Stimulated activated effector memory CD8-positive, alpha-beta T cell treated with anti-CD3 and anti-CD28 coated beads, Interleukin-12 subunit alpha, Interleukin-12 subunit beta, amount 100 ng/mL, for 72 hours (primary cell): ENCODE results near the gene TNS1.

Experiments
- ATAC-seq: fragments of 150-1000 bp; cut with Tn5 transposase; 2 replicates; pipeline ENCODE4 v1.10.0; 2021
- DNase-seq, 2 donors: peaks; one replicate each; pipeline ENCODE4 v3.0.0; 2021 to 2022; ENCODE audit warnings: low spot score in 2 of 2
- H3K27ac Mint-ChIP-seq: one replicate; pipeline ENCODE4 v1.8.0; 2022; ENCODE audit warnings: mild to moderate bottlenecking, mixed read lengths
- H3K36me3 Mint-ChIP-seq: one replicate; pipeline ENCODE4 v1.8.0; 2022; ENCODE audit warnings: mild to moderate bottlenecking, mixed read lengths
- H3K4me1 Mint-ChIP-seq: one replicate; pipeline ENCODE4 v1.8.0; 2022; ENCODE audit warnings: mixed read lengths
- H3K4me3 Mint-ChIP-seq: one replicate; pipeline ENCODE4 v1.8.0; 2022; ENCODE audit warnings: mild to moderate bottlenecking, mixed read lengths
- H3K9me3 Mint-ChIP-seq: one replicate; pipeline ENCODE4 v1.8.0; 2022; ENCODE audit warnings: mixed read lengths

The TNS1 gene

DNA sequence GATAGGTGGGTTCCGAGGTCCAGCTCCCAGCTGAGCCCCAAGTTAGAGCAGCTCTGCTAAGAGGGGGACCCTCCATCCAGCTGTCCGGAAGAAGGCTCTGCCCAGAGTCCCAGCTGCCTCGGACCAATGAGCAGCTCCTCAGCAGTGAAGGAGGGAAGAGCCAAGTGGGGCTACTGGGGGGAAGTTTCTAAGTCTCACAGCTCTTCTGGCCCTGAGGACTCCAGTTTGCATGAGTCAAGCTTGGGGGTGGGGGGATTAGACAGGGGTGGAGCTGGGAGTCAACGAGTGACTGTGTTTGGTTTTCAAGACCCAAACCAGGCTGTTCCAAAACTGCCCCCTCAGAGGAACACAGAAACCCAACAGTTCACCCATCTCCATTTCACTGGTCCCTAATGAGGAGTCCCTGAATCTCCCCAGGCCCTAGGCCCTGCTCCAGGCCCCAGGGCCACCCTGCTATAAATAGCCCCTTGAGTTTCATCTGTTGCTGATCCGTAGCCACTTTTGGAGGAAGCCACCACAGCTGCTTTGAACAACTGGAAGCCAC lies 100.9 kb downstream of the TNS1 start:
- ATAC-seq (peak; percentile 38), DNase-seq (no peak)
- Mint-ChIP-seq H3K9me3 (no peaks in the 10 kb centered on the region), H3K4me1 (peaks cover 6% of the 10 kb centered on the region), H3K4me3 (peak overlapping the region; percentile 30), H3K36me3 (no peaks in the 10 kb centered on the region), H3K27ac (no peak overlapping the region)

DNA sequence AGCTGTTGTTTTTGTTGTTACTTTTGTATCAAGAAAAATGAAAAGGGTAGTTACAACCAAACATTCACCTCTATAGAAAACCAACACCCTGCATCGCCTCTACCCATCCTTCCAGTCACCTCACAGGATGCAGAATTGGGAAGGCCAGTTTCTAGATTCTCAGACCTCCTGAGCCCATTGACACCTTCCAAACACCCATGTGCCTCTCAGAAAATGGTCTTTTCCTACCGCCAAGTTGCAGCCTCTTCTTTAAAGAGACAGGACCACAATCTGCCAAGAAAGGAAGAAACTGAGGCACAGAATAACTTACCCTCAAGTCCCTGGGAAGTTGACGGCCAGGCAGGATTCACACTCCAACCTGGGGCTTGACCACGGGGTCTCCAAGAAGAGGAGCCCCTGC lies 101.4 kb downstream of the TNS1 start:
- Mint-ChIP-seq H3K36me3 (no peaks in the 10 kb centered on the region), H3K9me3 (no peaks in the 10 kb centered on the region), H3K4me3 (peak overlapping the region; percentile 30), H3K4me1 (peaks cover 6% of the 10 kb centered on the region), H3K27ac (no peak overlapping the region)
- ATAC-seq (no peak), DNase-seq (no peak)

DNA sequence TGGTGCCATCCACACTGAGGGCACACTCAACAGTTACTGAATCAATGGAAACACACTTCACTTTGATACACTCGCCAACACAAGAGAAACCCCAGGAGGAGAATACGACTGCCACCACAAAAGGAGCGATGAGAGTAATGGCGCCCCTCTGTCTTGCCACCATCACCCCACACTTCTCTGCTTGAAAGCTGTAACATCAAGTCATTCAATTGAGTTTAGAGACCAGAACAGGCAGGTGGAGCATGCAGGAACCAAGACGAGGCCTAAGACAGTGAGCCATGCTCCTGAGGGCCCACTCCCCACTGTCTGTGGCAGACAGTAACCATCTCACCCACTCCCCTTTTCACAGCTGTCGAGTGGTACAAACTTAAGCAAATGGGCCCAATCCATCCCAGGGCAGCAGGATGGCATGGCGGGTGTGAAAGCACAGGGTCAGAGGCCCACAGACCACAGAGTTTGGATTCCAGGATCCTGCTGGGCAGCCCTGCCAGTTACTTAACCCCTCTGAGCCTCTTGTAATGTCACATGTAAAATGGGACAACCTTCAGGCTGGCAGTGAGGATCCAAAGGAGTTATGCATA lies 101.9 kb downstream of the TNS1 start:
- DNase-seq (no peak), ATAC-seq (no peak)
- Mint-ChIP-seq H3K9me3 (no peaks in the 10 kb centered on the region), H3K4me3 (peak overlapping the region; percentile 30), H3K27ac (no peak overlapping the region), H3K4me1 (peaks cover 6% of the 10 kb centered on the region), H3K36me3 (no peaks in the 10 kb centered on the region)

DNA sequence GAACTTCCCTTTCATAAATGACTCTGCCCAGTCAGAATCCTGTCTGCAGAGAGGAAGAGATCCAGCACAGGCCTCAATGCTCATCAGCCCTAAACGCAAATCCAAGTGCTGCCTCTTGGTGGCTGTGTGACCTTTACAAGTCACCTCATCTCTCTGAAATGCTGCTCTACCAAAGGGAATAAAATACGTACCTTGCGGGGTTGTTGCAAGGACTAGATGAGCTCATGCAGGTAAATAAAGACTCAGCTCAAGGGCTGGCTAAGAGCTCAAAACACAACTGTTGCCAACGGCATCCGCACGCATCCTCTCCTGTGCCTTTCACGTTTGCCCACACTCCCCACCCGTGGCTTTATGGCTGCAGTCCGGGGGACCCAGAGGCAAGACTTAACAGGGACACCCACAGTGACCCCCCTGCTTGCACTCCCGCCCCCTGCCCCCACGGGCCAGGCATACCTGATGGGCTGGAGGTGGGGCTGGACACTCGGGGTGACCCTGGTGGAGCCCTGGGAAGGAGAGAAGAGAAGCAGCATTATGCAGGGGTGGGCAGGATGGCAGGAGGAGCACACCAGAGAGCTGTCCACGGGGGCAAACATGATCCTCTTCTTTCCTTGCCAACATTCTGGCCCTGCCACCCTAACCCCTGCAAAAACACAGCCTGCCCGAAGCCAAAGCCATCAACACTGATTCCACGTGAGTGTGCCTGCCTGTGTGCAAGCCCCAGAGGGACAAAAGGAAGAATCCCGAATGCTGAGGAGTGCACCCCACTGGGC lies 102.6 kb downstream of the TNS1 start:
- no peak for DNase-seq
- Mint-ChIP-seq H3K36me3 (no peaks in the 10 kb centered on the region), H3K9me3 (no peaks in the 10 kb centered on the region), H3K27ac (no peak overlapping the region), H3K4me1 (peaks cover 6% of the 10 kb centered on the region), H3K4me3 (peak overlapping the region; percentile 30)
- ATAC-seq = no peak

DNA sequence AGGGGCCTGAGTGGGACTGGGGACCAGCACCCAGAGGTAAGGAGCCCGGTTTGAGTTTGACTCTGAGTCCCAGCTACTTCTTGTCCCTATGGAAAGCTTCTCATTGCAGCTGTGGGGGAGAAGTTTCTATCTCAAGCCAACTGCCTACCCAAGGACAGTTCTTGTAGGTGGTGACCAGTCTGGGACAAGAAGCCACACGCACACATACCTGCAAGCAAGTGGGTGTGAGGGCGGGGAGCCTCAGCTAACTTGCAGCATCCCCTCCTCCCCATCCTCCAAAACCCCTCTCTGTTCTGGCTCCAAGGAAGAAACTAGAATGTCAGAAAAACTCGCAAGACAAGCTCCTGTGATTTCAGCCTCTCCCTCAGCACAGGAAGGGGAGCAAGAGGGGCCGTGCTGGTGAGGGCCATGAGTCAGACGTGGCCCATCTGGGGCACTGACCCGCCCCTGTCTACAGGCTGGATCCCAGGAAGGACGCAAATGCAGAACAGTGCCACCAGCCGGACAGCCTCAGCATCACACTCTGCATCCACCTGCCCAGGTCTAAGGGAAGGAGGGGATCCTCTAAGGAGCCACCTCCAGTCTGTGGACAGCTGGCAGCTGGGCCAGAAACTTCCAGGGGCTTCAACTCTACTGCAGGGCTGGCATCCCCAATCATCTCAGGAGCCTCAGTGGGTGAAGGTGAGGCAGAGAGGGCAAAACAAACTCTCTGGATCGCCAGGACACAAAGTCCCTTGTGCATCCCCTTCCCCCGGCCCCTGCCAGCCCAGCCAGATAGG lies 103.4 kb downstream of the TNS1 start:
- Mint-ChIP-seq H3K4me1 (peaks cover 6% of the 10 kb centered on the region), H3K4me3 (peak overlapping the region; percentile 30), H3K9me3 (no peaks in the 10 kb centered on the region), H3K36me3 (no peaks in the 10 kb centered on the region), H3K27ac (no peak overlapping the region)
- DNase-seq = no peak
- peak; percentile 41 for ATAC-seq

DNA sequence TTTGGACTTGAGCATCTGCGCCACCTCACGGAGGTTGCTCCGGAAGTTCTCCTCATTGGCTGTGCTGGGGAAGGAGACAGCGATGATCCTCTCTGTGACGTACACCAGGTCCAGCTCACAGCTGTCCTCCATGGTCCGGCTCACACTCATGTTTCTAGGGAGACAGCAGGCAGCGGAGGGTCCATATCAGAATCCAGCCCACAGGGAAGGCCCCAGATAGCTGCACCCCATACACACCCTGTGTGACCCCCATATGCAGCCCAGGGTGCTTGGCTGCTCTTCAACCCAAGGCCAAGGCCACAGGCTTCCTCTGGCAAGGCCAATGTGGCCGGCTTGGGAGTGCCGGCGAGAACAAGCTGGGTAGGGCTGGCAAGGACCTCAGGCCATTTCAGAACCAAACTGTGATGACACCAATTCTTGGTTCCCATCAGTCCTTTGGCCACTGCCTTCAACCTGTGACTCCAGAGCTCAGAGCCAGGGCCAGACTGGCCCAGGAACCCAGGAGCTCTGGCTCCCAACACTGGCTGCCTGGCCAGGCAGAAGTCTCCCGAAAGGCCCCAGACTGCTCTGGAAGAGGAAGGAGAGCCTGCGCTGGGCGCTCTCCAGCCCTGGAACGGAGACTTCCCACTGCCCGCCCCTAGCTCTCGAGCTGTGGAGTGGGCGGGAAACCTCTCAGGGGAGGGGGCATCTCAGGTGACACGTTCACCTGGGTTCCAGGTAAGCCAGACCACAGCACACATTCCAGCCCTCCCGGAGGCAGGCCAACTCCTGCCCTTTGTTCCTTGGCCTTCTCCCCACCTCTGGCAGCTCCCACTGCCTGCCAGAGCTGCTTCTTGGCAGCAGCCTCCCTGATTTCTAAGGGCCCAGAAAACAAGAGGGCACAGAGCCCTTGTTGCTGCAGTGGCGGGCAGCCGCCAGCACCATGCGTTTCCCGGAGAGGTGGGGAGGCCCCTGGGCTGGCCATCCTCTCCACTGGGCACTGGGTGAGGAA lies 104.7 kb downstream of the TNS1 start:
- H3K9me3 Mint-ChIP-seq = no peaks in the 10 kb centered on the region
- ATAC-seq = no peak
- H3K4me1 Mint-ChIP-seq = no peaks in the 10 kb centered on the region
- H3K27ac Mint-ChIP-seq = no peak overlapping the region
- no peak for DNase-seq
- H3K4me3 Mint-ChIP-seq = no peak overlapping the region
- no peaks in the 10 kb centered on the region for H3K36me3 Mint-ChIP-seq

DNA sequence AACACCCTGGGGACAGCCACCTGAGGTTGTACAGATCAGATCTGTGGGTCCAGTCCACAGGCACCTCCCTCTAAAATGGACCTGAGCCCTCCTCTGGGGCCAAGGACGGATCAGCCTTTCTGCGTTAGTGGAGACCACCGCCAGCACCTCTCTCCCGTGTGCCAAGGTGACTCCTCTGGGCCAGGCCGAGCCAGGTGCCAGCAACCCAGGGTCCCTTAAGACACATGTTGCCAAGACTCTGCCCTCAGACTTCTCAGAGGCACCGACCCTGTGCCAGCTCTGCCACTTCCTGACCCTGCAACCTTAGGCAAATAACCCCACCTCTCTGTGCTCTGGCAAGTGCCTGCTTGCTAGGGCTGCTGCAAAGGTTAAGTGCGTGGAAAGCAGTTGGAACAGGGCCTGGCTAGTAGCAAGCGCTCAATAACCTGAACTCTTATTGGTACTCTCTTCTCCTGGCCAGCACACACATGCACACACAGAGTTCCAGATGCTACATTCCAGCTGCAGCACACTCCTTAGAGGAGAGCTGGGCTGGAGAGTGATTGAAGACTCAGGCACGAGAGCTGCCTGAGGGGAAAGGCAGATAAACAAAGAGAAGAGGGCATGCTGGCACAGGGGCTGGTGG lies 105.6 kb downstream of the TNS1 start:
- Mint-ChIP-seq H3K27ac (no peak overlapping the region), H3K4me3 (no peak overlapping the region), H3K9me3 (no peaks in the 10 kb centered on the region), H3K36me3 (no peaks in the 10 kb centered on the region), H3K4me1 (no peaks in the 10 kb centered on the region)
- DNase-seq (no peak), ATAC-seq (no peak)

DNA sequence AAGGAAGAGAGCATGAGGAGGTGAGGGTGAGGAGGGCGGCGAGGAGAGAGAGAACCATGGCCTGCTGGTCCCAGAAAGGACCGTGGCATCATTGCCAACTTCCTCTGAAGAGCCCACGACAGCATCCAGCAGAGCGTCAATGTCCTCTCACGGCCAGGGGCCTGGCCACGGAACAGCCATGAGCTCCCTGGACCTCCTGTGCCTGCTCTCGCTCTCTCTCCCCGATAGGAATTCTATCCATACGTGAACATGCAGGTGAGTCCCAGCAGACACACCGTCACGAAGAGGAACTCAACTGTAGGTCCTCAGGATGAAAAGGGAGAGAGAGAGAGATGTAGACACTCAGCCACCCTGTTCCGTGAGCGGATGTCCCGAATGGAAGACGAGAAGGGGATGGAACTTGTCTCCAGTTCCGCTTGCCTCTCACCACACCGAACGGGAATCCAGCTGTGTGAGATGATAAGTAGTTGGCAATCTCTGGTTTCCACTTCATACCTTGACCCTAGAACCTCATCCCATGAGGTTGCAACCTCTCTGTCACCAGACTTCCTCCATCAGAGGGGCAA lies 107.6 kb downstream of the TNS1 start:
- Mint-ChIP-seq H3K9me3 (no peaks in the 10 kb centered on the region), H3K27ac (no peak overlapping the region), H3K36me3 (no peaks in the 10 kb centered on the region), H3K4me3 (no peak overlapping the region), H3K4me1 (no peaks in the 10 kb centered on the region)
- DNase-seq = no peak
- ATAC-seq = no peak

DNA sequence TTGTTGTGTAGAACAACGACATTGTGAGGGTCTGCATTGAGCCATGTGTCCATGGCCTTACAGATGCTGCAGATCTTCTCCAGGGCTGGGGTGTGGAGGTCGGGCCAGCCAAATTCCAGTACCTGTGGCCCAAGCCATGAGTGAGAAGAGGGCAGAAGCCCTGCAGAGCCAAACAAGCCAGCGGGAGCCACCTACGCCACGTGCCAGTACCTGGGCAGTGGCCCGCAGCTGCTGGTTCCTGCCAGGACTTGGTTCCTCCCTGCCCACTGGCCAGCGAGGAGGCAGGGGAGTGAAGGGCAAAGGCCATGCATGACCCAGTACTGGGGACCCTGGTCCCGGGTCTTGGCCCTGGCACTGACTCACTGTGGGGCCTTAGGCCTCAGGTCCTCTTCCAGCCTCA lies 109.4 kb downstream of the TNS1 start:
- Mint-ChIP-seq H3K27ac (no peak overlapping the region), H3K9me3 (no peaks in the 10 kb centered on the region), H3K36me3 (no peaks in the 10 kb centered on the region), H3K4me3 (no peak overlapping the region), H3K4me1 (no peaks in the 10 kb centered on the region)
- ATAC-seq (no peak), DNase-seq (no peak)

DNA sequence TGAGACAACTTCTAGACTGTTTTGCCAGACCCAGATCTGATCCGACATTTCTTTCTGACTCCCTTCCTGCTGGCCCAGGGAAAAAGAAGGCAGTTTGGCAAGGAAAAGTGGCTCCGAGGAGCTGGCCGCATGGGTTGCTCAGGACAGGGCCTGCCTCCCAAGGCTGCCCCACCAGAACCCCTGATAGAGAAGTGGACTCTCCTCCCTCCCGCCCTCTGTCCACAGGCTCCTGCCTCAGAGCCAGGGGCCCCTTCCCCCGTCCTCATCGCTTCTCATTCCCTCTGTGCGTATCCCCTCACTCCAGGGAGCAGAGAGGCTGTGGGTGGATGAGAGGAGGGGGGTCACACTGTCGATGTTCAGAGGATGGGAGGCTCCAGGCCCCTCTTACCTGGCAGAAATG lies 110.2 kb downstream of the TNS1 start:
- no peaks in the 10 kb centered on the region for H3K36me3 Mint-ChIP-seq
- DNase-seq (no peak), ATAC-seq (no peak)
- no peak overlapping the region for H3K4me3 Mint-ChIP-seq
- H3K9me3 Mint-ChIP-seq = no peaks in the 10 kb centered on the region
- no peaks in the 10 kb centered on the region for H3K4me1 Mint-ChIP-seq
- H3K27ac Mint-ChIP-seq = no peak overlapping the region

DNA sequence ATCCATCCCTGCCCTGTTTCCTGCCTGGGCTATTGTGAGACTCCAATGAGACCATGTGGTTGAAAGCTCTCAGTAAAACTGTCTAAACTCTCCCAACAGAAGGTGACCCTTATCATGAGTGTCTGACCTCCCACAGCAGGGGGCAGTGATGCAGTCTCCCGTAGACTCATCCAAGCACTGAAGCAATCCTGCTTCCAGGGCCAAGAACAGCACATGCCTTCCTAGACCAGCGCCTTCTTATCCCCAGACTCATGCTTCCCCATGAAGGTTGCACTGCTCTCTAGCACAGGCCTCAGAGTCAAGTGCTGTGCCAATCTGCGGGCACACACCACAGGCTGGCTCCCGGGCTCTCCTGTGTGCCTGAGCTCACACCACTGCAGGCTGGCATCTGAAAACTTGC lies 112.3 kb downstream of the TNS1 start:
- DNase-seq (no peak), ATAC-seq (no peak)
- no peaks in the 10 kb centered on the region for H3K36me3 Mint-ChIP-seq
- H3K4me1 Mint-ChIP-seq = peaks cover 11% of the 10 kb centered on the region
- H3K4me3 Mint-ChIP-seq = no peak overlapping the region
- no peaks in the 10 kb centered on the region for H3K9me3 Mint-ChIP-seq
- no peak overlapping the region for H3K27ac Mint-ChIP-seq

DNA sequence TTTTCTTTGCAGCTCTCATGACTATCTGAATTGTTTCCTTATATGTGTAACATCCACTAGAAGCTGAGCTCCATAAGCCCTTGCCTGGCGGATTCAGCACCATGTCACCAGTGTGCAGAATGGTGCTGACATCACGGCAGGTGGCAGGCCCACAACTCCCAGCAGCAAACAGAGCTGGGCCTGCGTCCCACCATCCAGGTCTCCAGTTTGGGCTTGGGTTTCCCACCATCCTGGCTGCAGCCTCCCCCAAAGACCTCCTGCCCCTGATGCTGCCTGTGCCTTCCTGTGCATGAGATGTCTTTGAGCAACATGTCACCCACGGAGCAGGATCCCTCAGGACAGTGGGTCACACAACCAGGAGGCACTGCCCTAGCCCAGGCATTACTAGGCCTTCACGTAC lies 113.1 kb downstream of the TNS1 start:
- no peaks in the 10 kb centered on the region for H3K9me3 Mint-ChIP-seq
- no peak for DNase-seq
- H3K36me3 Mint-ChIP-seq = no peaks in the 10 kb centered on the region
- H3K27ac Mint-ChIP-seq = no peak overlapping the region
- ATAC-seq = no peak
- no peak overlapping the region for H3K4me3 Mint-ChIP-seq
- peaks cover 11% of the 10 kb centered on the region for H3K4me1 Mint-ChIP-seq

DNA sequence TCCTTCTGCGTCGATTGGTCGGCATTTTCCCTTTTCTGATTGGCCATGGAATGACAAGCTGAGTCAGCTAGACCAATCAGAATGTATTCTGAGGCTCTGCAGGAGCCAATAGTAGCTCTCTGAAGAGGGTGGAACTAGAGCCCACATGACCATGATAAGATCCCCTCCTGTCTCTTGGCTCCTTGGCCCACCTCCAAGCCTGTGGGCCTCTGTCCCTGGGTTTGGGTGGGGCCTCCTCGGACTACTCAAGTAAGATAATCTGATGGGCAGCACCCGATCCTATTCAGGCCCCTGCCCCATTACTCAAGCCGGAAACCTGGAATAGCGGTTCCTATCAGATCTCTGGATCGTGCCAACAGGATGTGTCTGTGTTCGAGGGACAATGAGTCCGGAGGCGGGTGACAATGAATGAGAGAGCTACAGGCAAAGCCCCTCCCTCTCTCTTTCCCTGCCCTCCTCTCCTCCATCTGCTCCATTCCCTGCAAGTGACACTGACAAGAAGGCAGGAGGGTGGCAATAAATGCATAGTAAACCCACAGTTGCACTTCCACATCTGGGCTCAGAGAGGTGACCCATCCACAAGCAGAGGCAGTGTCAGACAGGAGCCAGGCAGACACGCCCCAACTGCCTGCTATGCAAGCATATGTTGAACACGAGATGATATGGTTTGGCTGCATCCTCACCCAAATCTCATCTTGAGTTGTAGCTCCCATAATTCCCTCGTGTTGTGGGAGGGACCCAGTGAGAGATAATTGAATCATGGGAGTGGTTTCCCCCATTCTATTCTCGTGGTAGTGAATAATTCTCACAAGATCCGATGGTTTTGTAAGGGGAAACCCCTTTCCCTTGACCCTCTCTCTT lies 114.7 kb downstream of the TNS1 start:
- H3K9me3 Mint-ChIP-seq = no peaks in the 10 kb centered on the region
- ATAC-seq (no peak), DNase-seq (no peak)
- H3K4me3 Mint-ChIP-seq = no peak overlapping the region
- H3K4me1 Mint-ChIP-seq = peaks cover 11% of the 10 kb centered on the region
- H3K27ac Mint-ChIP-seq = no peak overlapping the region
- no peaks in the 10 kb centered on the region for H3K36me3 Mint-ChIP-seq
